Measurements from ENCODE around the gene VWA3B. TPM values are rescaled to one million over a fixed set of nuclear protein-coding genes. Genes with fewer than 3 reads are reported as not detected.
A peak's percentile ranks its signal among the peaks of the same experiment; 100 is the strongest.
"Not testable (repeated sequence)": the region's sequence is repeated elsewhere in the genome, so short reads cannot be mapped to it uniquely, and the experiment has no call there.

The VWA3B gene, protein sequence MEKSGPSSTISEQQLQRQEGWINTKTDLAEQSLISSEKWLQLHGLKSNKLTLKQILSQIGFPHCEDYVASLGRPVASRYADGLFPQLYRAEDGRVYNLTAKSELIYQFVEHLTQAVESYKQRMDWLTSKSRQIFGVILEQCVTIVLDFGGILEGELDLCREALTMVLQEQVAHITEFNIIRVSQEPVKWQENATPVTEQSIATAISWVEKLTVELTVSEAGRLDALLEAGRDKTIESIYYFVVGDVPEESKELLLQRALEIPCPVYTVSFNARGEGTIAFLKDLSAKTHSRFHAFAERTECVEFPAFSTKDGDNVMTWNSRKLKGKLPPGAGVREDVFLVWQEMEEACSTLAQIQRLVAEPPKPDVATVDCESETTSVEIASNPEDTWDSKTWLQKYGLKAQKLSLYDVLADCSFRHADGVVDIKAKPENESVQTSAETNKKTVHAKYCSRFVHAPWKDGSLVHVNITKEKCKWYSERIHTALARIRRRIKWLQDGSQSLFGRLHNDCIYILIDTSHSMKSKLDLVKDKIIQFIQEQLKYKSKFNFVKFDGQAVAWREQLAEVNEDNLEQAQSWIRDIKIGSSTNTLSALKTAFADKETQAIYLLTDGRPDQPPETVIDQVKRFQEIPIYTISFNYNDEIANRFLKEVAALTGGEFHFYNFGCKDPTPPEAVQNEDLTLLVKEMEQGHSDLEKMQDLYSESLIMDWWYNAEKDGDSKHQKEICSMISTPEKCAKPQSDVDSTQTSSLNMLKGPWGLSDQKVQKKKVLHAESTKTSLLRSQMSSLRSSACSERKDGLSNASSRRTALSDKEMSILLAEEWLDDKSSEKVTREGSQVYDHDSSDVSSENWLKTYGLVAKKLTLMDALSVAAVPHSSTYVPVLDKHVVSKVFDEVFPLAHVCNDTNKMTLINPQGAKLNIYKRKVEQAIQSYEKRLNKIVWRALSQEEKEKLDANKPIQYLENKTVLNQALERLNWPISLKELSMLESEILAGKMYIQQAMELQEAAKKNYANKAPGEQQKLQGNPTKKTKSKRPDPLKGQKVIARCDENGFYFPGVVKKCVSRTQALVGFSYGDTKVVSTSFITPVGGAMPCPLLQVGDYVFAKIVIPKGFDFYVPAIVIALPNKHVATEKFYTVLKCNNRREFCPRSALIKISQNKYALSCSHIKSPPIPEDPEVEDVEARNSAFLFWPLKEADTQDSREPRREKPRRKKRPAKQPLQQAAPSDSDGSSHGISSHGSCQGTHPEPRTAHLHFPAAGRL (N-terminal part only)
- total RNA-seq = not detected

DNA sequence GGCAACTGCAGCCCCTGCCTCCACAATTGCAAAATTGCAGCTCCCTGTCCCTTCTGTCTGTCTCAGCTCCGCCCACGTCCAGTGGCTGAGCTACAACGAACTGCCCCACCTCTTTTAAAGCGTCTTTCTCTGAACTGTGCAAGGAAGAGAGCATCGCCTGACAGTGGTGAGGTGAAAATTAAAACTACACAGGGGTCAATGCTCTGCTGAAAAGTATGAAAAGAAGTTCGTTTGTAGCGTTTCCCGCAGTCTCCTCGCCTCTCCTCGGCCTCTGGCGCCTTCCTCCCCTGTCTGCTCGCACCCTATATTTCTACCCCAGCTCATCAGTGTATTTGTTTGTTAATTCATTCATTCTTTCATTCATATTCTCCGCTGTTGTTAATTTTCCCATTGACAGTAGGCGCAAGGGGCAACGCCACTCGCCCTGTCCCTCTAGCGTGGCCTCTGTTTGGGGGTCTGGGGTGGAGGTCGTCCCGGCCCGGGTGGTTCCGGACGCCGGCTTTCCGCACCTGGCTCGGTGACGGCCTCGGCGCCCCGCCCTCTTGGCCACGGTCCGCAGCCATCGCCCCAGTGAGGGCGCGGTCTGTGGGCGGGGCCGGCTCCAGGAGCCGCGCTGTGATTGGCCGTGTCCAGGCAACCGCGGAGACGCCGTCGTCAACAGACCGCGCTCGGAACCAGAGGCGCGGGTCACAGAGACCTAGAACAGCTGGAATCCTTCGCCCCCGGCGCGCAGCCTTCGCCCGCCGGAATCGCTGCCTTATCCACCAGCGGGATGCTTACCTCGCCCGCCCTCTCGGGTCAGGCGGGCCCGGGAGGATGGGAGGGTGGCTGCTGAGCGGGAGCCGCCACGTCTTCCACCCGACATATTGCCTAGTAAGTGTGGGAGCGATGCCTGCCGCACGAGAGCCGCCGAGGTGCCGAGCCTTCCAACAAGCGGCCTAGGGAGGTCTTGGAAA is at the start of gene VWA3B:
Gene VWA3B, plus strand, starts transcription at position 677 of the 956 bp plus-strand sequence. CDS start 5,926 bp downstream, outside the sequence.
- DNase-seq = peak; percentile 56
- Mint-ChIP-seq H3K4me1 (ENCODE audit: low read depth) (peaks cover 23% of the 10 kb centered on the region), H3K4me3 (peak within 1 kb of the TSS; percentile 66), H3K9me3 (no peaks in the 10 kb centered on the region), H3K27ac (no peak within 1 kb of the TSS), H3K36me3 (no peaks in the 10 kb centered on the region), H3K27me3 (peaks cover 45% of the 10 kb centered on the region)
- ChIA-PET CTCF (no interaction called here), POLR2A (no interaction called here)
- intact Hi-C loops (cut with micrococcal nuclease) = loop anchor here (10.0 kb wide), 1 partner anchor 92 kb away; the partner anchor contains the start of gene TMEM131

- intact Hi-C loops (cut with micrococcal nuclease) = no loop called here
- Mint-ChIP-seq H3K4me1 (ENCODE audit: low read depth) (no peaks in the 10 kb centered on the region), H3K9me3 (no peaks in the 10 kb centered on the region), H3K36me3 (no peaks in the 10 kb centered on the region), H3K27ac (no peak overlapping the region), H3K27me3 (peaks cover 7% of the 10 kb centered on the region), H3K4me3 (no peak overlapping the region)
- CTCF ChIA-PET = interaction anchor here (0.6 to 1.4 kb wide), 2 partner anchors 146 to 230 kb away, joined by 3 to 4 read pairs; no protein-coding TSS in a partner anchor
- no peak for DNase-seq
- POLR2A ChIA-PET = no interaction called here
Observed at GRCh38 chr2:98037206-98037605, 49.8 kb upstream of the VWA3B start.

DNA sequence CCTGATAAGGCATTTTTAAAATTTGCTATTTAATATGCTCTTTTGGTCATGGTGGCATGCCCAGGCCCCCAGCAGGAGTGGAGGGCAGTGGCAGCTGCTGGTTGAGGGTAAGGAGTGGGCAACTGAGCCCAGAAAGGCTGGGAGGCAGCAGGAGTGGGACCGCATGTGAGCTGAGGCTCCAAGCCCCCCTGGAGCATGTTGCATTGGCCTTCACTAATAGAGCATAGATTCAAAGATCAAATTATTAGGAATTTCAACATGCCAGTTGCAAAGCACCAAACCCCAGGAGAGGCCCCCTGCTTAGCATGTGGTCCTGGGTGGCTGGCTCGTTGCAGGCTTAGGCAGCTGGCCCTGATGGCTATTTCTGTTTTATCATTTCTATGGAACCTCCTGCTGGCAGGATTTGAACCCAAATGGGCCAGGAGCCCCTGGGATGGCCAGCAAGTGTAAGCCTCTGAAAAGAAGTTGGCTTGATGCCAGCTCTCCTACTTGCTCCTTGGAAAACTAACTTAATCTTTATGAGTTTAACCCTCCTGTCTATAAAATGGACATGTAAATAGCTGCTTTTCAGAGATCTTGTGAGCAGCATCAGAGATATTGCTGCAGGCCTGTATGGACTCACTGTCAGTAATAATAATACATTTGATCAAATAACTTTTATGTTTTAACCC is 49.2 kb upstream of the VWA3B start:
- DNase-seq = no peak
- Mint-ChIP-seq H3K4me3 (no peak overlapping the region), H3K9me3 (no peaks in the 10 kb centered on the region), H3K27ac (no peak overlapping the region), H3K36me3 (no peaks in the 10 kb centered on the region), H3K27me3 (peaks cover 7% of the 10 kb centered on the region), H3K4me1 (ENCODE audit: low read depth) (no peaks in the 10 kb centered on the region)
- ChIA-PET CTCF (interaction anchor here (0.6 to 1.4 kb wide), 2 partner anchors 145 to 231 kb away, joined by 3 to 4 read pairs; no protein-coding TSS in a partner anchor), POLR2A (interaction anchor here (0.6 kb wide), 1 partner anchor 1292 kb away, joined by 4 read pairs; no protein-coding TSS in a partner anchor)
- intact Hi-C loops (cut with micrococcal nuclease) = no loop called here

- peaks cover 10% of the 10 kb centered on the region for H3K9me3 Mint-ChIP-seq
- H3K27ac Mint-ChIP-seq = no peak overlapping the region
- no peaks in the 10 kb centered on the region for H3K4me1 Mint-ChIP-seq (ENCODE audit: low read depth)
- no peaks in the 10 kb centered on the region for H3K36me3 Mint-ChIP-seq
- CTCF ChIA-PET = no interaction called here
- peaks cover 7% of the 10 kb centered on the region for H3K27me3 Mint-ChIP-seq
- intact Hi-C loops (cut with micrococcal nuclease) = no loop called here
- no peak overlapping the region for H3K4me3 Mint-ChIP-seq
- POLR2A ChIA-PET = no interaction called here
- no peak for DNase-seq
Observed at GRCh38 chr2:98039085-98039756, 47.7 kb upstream of the VWA3B start.

DNA sequence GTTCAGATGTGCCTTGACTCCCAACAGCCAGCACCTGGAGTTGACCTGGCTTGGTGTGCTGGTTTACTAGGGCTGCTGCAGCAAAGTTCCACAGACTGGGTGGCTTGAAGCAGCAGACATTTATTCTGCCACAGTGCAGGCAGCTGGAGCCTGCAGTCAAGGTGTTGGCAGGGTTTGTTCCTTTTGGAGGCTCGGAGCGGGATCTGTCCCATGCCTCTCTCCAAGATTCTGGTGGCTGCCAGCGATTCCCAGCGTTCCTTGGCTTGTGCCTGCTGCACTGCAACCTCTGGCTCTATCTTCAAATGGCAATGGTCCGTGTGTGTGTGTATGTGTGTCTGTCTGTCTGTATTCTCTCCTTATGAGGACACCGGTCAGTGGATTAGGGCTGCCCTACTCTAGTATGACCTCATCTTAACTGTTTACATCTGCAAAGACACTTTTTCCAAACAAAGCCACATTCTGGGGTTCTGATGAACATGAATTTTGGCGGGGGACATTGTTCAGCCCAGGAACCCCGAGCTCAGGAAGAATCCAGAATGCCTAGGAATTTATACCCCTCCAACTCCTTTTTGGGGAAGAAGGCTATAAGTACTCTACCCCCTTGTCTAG is 46.5 kb upstream of the VWA3B start:
- no peak overlapping the region for H3K27ac Mint-ChIP-seq
- CTCF ChIA-PET = no interaction called here
- no peak for DNase-seq
- peaks cover 21% of the 10 kb centered on the region for H3K9me3 Mint-ChIP-seq
- H3K4me3 Mint-ChIP-seq = no peak overlapping the region
- intact Hi-C loops (cut with micrococcal nuclease) = no loop called here
- peaks cover 7% of the 10 kb centered on the region for H3K27me3 Mint-ChIP-seq
- H3K4me1 Mint-ChIP-seq (ENCODE audit: low read depth) = no peaks in the 10 kb centered on the region
- H3K36me3 Mint-ChIP-seq = peaks cover 5% of the 10 kb centered on the region
- POLR2A ChIA-PET = no interaction called here

DNA sequence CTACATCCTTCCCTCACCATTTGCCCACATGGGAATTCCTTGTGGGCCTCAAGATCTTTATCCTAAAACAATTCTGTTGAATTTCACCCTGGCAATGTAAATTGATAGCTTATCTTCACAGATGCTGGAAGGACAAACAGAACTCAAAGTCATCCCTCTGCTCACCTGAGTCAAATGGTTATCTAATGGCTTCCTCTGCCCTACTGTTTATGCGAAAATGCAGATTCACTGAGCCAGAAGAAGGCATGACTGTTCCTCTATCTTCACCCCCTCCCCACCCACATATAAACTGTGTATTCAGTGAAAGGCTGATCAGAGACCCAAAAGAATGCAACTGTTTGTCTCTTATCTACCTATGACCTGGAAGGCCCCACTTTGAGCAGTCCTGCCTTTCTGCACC is 43.9 kb upstream of the VWA3B start:
- CTCF ChIA-PET = no interaction called here
- DNase-seq = no peak
- H3K27me3 Mint-ChIP-seq = peaks cover 7% of the 10 kb centered on the region
- peaks cover 21% of the 10 kb centered on the region for H3K9me3 Mint-ChIP-seq
- H3K4me1 Mint-ChIP-seq (ENCODE audit: low read depth) = no peaks in the 10 kb centered on the region
- intact Hi-C loops (cut with micrococcal nuclease) = no loop called here
- no peak overlapping the region for H3K4me3 Mint-ChIP-seq
- POLR2A ChIA-PET = interaction anchor here (1.2 kb wide), 1 partner anchor 20 kb away, joined by 3 read pairs; no protein-coding TSS in a partner anchor
- H3K36me3 Mint-ChIP-seq = peaks cover 5% of the 10 kb centered on the region
- no peak overlapping the region for H3K27ac Mint-ChIP-seq

DNA sequence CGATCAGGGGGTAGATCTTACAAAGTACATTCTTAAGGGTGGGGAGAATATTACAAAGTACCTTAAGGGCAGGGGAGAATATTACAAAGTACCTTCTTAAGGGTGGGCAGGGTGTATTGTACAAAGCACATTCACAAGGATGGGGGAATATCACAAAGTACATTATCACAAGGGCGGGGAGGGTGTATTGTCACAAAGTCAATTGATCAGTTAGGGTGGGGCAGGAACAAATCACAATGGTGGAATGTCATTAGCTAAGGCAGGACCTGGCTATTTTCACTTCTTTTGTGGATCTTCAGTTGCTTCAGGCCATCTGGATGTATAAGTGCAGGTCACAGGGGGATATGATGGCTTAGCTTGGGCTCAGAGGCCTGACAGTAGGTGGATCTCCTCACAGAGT is 42.2 kb upstream of the VWA3B start:
- intact Hi-C loops (cut with micrococcal nuclease); H3K27me3 Mint-ChIP-seq; CTCF ChIA-PET; DNase-seq; H3K4me3 Mint-ChIP-seq; H3K4me1 Mint-ChIP-seq (ENCODE audit: low read depth); POLR2A ChIA-PET; H3K36me3 Mint-ChIP-seq; H3K27ac Mint-ChIP-seq: not testable (repeated sequence)
- H3K9me3 Mint-ChIP-seq = peaks cover 21% of the 10 kb centered on the region

- Mint-ChIP-seq H3K27me3 (peaks cover 7% of the 10 kb centered on the region), H3K4me3 (no peak overlapping the region), H3K4me1 (ENCODE audit: low read depth) (no peaks in the 10 kb centered on the region), H3K36me3 (no peaks in the 10 kb centered on the region), H3K27ac (no peak overlapping the region), H3K9me3 (peaks cover 4% of the 10 kb centered on the region)
- CTCF ChIA-PET = no interaction called here
- POLR2A ChIA-PET = no interaction called here
- intact Hi-C loops (cut with micrococcal nuclease) = no loop called here
- no peak for DNase-seq
Observed at GRCh38 chr2:98050070-98050469, 36.9 kb upstream of the VWA3B start.

- POLR2A ChIA-PET = no interaction called here
- Mint-ChIP-seq H3K27me3 (peaks cover 6% of the 10 kb centered on the region), H3K27ac (no peak overlapping the region), H3K4me1 (ENCODE audit: low read depth) (no peaks in the 10 kb centered on the region), H3K36me3 (no peaks in the 10 kb centered on the region), H3K4me3 (no peak overlapping the region), H3K9me3 (peaks cover 4% of the 10 kb centered on the region)
- no peak for DNase-seq
- CTCF ChIA-PET = no interaction called here
- intact Hi-C loops (cut with micrococcal nuclease) = no loop called here
Observed at GRCh38 chr2:98058191-98058975, 28.6 kb upstream of the VWA3B start.

DNA sequence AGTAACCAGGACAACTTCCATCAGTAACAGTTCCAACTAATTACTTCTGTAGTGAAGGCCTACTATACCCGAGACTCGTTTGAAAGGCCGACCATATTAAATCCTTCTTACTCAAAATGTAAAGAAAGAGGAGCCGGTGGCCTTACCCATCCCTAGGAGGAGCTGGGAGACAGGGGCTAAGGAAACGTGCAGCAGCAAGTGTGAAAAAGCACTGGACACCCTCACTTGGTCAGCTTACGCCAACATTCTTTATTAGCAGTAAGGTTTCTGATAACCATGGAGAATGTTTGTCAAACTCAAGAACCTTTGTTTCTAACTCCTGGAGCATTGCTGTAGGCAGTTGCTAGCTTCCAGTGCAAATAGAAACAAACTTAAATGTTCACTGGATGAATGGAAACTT is 26.7 kb upstream of the VWA3B start:
- Mint-ChIP-seq H3K4me1 (ENCODE audit: low read depth) (no peaks in the 10 kb centered on the region), H3K9me3 (peaks cover 4% of the 10 kb centered on the region), H3K4me3 (no peak overlapping the region), H3K27ac (no peak overlapping the region), H3K36me3 (no peaks in the 10 kb centered on the region), H3K27me3 (peaks cover 10% of the 10 kb centered on the region)
- intact Hi-C loops (cut with micrococcal nuclease) = no loop called here
- no peak for DNase-seq
- POLR2A ChIA-PET = no interaction called here
- CTCF ChIA-PET = no interaction called here

All from activated CD4-positive, alpha-beta memory T cell treated with anti-CD3 and anti-CD28 coated beads for 36 hours (primary cell).